Left lobe of liver (tissue), 2 donors: ENCODE data around the gene SPAG16. TPM values are rescaled to one million over a fixed set of nuclear protein-coding genes. Genes with fewer than 3 reads are reported as not detected.

Experiments
- ATAC-seq: fragments of 200-7000 bp; cut with Tn5 transposase; one replicate; pipeline ENCODE4 v1.9.1; 2020; ENCODE audit warnings: mild to moderate bottlenecking, moderate library complexity
- DNase-seq: peaks from one replicate; pipeline ENCODE4 v3.0.0-alpha.2; 2020; ENCODE audit warnings: low spot score
- total RNA-seq: library from RNA; stranded (reverse); gene quantifications from one replicate; pipeline ENCODE4 v1.2.1, GENCODE V29; 2021
- donor health status: DM: no; HTN: no; CAD: no; lungs with moderate emphysema.
- donor health status: DM: no; HTN: yes; CAD: no.

SPAG16 gene
- total RNA-seq, 1 donor from 2014 or later: 8.2 TPM

DNA sequence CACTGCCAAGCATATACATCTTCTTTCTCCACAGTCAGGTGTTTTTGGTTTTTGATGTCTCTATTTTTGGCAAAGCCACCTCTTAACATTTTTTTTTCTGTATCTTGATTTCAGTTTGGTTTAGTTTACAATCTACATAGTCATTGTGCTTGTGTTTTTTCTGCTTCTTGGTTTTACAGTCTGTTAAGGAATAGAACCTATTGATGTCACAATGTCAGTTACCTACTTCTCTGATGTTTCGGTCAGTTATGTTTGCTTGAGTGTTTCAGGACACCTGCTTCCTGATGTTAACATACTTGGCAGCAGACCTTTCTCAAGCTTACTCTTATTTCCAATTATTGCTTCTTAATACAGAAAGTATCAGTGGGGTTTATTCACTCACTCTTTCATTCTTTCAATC lies 253.3 kb downstream of the SPAG16 start:
- no peak for DNase-seq
- ATAC-seq: no peak

DNA sequence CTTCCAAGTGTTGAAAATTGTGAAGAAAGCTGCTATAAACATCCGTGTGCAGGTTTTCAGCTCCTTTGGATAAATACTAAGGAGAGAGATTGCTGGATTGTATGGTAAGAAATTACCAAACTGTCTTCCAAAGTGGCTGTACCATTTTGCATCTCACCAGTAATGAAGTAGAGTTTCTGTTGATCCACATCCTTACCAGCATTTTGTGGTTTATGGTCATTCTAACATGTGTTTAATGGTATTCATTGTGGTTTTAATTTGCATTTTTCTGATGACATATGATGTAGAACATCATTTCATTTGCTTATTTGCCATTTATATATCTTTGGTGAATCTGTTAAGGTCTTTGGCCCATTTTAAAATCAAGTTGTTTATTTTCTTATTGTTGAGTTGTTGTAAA lies 260.7 kb downstream of the SPAG16 start:
- DNase-seq (no peak), ATAC-seq (no peak)

- ATAC-seq (no peak), DNase-seq (no peak)
Observed at GRCh38 chr2:213545481-213545880, 261.2 kb downstream of the SPAG16 start.

DNA sequence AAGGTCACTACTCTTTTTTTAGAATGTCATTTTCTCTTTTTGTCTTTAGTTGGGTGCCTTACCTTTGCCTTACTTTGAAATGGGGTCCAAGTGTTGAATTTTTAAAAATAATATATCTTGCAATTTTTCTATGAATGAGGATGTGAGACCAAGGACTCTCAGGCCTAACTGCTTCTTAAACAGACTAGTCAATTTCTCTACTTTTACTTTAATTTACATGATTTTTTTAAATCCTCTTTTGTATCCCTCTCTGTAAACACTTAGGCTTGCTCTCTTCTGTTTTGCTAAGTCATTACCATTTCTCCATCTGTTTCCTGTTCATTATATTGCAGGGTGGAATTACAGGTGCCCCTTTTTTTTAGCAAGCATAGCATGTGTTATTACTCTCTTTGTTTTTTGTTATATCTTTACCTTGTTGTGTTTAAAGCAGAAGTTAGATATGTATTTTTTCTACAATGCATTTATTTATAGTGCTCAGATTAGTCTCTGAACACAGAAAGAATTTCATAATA lies 261.8 kb downstream of the SPAG16 start:
- ATAC-seq (no peak), DNase-seq (no peak)

GRCh38 chr2:213551526-213551925 lies 267.3 kb downstream of the SPAG16 start:
- DNase-seq (no peak), ATAC-seq (no peak)

DNA sequence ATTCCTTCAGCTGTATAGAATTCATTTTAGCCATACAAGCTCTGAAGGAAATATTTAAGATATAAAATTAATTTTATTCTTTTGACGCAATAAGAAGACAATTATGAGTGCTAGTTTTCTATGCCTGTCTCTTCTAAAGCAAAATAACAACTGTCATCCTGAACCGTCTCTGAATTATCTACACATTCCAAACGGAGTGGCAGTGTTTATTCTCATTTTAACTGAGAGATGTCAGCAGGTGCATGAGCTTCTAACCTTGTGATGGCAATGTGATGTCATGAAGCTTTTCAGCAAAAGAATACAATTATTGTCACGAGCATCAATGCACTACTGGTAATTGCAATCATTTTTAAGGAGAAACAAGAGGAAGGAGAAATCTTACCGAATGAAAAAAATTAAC lies 274.8 kb downstream of the SPAG16 start:
- no peak for ATAC-seq

DNA sequence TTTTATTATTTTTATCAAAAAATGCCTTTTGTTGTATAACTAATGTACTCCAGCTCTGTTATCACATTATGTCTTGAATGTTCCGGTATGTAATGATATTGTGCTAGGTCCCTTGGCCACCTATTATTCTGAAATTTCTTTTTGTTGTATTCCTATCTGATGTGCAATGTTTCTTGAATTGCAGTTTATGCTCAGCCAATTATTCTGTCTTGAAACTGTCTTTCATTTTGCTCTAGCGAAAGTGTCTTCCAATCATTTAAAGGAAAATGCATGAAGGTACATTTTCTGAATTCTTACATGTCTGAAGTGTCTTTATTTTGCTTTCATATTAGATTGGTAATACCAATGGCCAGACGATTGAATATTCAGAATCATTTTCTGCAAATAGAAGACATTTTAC lies 277.5 kb downstream of the SPAG16 start:
- ATAC-seq: no peak

More for the DNA sequence above, 274.8 kb downstream of the SPAG16 start:
- DNase-seq: no peak

DNA sequence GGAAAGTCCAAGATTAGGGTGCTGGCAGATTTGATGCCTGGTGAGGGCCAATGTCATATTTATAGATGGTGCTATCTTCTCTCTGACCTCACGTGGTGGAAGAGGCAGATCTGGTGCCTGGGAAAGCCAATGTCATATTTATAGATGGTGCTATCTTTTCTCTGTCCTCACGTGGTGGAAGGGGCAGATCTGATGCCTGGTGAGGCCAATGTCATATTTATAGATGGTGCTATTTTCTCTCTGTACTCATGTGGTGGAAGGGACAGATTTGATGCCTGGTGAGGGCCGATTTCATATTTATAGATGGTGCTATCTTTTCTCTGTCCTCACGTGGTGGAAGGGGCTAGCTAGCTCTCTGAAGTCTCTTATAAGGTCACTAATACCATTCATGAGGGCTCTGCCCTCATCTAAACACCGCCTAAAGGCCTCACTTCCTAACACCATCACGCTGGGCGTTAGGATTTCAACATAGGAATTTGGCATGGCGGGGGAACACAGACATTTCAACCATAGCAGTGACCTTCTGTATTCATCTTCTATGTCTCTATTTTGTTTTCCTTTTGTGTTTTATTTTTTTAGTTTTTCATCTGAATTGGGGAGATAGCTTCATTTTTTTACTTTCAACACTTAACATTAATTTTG lies 278.4 kb downstream of the SPAG16 start:
- DNase-seq (no peak), ATAC-seq (no peak)

More for the DNA sequence above, 277.5 kb downstream of the SPAG16 start:
- no peak for DNase-seq

DNA sequence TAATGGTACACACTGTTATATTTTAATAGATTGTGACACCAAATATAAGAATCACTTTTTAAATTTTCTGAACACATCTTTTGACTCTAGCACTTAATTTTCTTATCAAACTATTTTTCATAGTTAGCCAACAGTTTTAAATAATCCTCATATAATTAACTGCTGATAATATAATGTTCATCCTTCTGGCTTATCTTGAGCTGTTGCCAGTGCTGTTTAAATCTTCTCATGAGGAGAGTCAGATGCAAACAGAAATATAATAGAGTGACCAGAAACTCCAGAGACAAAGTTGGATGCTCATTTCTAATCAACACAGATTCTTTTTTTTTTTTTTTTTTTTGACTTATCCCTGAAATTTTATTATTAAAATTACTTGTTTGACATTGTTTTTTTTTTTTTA lies 282.6 kb downstream of the SPAG16 start:
- DNase-seq (no peak), ATAC-seq (no peak)

DNA sequence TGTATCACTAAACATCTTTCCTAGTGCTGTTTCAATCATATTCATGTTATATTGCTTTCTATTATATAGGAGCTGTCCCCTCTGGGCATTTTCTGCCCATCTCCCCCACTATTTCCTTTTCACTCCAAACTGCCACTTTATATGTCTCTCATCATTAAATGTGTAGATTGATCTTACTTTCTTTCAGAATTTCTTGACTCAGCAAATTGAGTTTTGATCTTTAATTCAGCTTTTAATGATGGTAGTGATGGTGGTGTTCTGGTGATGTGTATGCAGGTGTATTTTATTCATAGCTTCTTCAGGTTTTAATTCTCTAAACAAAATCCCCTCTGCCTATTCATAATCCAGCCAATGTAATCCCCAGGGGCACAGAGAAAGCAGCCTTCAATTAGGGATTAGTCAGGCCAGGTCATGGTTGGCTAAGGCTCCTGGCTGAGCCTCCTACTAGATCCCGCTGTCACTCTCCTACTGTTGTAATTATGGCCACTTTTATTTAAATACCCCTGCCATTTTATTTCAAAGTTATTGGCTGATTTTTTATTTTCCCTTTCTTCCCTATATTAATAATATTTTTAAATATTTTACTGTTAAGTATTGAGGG lies 325.4 kb downstream of the SPAG16 start:
- DNase-seq (no peak), ATAC-seq (no peak)

- DNase-seq (no peak), ATAC-seq (no peak)
Observed at GRCh38 chr2:213627054-213627710, 342.9 kb downstream of the SPAG16 start.

GRCh38 chr2:213627835-213628460 lies 343.7 kb downstream of the SPAG16 start:
- DNase-seq (no peak), ATAC-seq (no peak)

DNA sequence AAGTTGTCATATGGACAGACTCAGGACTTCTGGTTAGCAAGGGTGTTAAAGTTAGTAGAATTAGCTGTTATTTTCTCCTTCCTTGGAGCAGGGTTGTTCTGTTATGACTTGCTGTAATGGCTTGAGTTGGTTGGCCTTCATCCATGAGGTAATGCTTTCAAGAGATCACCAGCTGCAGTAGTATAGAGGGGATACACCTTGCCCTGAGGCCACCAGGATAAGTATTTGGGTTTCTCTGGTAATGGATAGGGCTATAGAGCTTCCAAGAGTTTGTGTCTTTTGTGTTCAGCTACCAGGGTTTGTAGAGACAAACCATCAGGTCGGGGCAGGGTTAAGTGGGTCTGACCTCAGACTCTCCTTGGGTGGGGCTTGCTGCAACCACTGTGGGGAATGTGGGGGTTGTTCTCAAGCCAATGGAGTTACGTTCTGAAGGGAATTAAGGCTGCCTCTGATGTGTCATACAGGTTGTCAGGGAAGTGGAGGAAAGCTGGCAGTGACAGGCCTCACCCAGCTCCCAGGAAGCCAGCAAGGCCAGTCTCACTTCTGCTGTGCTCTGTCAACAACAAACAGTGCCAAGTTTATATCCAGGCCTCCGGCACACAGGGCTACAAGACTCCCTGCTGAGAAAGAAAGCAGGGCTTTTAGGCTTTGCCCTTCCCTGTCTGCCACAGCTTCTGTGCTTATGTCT lies 356.6 kb downstream of the SPAG16 start:
- no peak for ATAC-seq
- DNase-seq: no peak

- DNase-seq: no peak
- ATAC-seq: no peak
Observed at GRCh38 chr2:213644926-213645325, 360.7 kb downstream of the SPAG16 start.

DNA sequence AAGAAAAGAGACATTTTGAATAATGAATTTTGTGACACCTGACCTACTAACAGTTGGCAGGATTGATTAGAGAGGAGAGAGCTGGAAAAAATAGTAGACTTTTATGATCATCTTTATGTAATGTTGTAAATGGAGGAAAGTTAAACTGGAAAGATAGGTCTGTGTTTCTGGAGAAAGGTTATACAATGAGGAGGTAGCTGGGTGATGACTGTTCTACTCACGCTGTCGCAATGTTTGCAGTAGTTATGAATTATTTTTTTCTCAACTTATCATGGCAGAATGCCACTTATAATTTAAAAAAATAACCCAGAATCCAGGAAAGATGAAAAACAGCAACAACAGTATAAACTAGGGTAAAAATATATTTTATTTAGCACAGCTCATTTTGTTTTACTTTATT lies 364.9 kb downstream of the SPAG16 start:
- DNase-seq (no peak), ATAC-seq (no peak)

GRCh38 chr2:213664817-213665216 lies 380.6 kb downstream of the SPAG16 start:
- DNase-seq: no peak

DNA sequence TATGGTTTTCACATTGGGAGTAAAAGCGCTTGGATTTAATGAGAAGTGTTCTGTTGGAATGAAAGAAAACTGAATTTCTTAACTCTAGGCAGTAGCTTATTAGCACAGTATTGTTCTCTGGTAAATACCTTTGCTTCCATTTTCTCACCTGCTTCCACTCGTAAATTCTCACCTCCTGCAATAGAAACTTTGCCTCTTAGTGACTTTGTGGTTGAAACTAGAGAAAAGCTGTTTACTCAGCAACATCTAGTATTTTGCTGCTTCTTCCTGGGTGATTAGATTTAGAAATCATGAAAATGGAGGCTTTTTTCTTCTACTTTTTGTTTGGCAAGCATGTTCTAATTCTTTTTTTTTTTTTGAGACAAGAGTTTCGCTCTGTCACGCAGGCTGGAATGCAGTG lies 385.4 kb downstream of the SPAG16 start:
- ATAC-seq (no peak), DNase-seq (no peak)

More at GRCh38 chr2:213664817-213665216, 380.6 kb downstream of the SPAG16 start:
- ATAC-seq: peak; percentile 77

DNA sequence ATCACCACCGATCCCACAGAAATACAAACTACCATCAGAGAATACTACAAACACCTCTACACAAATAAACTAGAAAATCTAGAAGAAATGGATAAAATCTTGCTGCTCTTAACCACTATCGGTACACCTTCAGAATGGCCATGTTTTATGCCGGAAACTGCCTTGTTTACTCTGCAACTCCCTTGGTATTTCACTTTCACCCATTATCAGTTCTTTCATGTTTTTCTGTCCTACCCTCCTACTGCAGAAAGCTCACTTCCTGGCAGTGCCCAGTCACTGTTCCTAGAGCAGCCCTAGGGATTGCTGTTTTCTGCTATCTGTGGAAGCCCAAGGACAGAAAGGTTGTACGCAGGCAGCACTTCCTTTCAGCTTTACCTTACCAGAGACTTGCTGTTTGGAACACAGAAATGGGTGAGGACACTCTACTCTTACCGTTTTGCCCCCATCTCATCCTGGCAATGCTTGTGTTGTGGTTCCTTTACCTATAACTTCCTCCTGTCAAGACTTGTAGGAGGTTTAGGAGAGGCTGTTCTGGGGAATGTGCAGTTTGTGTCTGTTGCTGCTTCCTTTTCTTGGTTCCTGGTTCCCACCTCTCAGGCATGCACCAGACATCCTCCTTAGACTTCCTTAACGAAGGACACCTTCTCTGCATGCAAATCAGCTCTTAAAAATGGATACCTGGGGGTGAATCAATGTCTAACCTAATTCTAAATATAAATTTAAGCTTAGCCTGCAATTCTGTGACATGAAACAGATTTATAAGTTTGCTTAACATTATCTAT lies 394.4 kb downstream of the SPAG16 start:
- ATAC-seq (no peak), DNase-seq (no peak)

DNA sequence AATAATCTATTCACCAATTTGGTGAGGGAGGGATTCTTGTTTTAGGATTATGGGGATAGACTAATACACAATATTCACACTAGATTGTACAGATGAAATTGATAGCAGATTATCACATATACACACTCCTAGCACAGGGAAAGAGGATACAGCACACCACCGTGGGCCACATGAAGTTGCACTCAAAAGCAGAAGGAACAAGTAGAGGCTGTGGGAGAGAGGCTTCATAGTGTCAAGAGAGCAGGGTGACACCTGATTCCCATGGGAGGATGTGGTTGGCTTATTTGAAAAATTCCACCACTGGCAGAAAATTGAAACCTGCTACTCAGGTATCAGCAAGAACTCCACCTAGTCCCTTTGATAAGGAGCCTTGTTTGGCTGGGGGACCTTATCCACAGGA lies 395.6 kb downstream of the SPAG16 start:
- DNase-seq (no peak), ATAC-seq (no peak)

DNA sequence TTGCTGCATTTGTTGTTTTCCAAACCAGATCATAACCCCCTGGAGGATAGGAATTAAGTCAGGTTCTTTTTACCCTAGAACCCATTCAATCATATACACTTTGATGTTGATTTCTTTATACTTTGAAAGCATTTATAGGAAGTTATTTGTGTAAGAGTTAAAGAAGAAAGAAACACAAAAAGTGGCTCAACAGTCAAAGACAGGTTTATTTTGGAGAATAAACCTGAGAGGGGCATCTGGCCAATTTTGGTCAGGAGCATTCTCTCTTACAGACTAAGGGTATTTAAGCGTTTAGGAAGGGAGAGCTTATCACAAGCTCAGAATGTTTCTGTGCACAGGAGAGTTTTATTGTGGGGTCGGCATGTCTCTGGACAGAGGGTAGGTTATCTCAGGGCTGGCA lies 398.0 kb downstream of the SPAG16 start:
- no peak for ATAC-seq

More for the DNA sequence above, 398.0 kb downstream of the SPAG16 start:
- DNase-seq: no peak
